Astrocyte (in vitro differentiated cells and primary cell): ENCODE data around the gene TCEAL4. TPM values are rescaled to one million over a fixed set of nuclear protein-coding genes. Genes with fewer than 3 reads are reported as not detected.

Source experiments
- DNase-seq: peaks from one replicate; pipeline ENCODE4 v3.0.0-alpha.2; 2010; ENCODE audit warnings: low read depth
- FAIRE-seq: peaks from 2 replicates; lab custom pipeline; 2011; peaks lifted over from hg19 to GRCh38; lab: Jason Lieb, UNC
- H2AFZ ChIP-seq: 2 replicates; pipeline ENCODE4 v1.6.0; 2012; ENCODE audit warnings: low read depth, low read length, inconsistent platforms
- H3K27ac ChIP-seq: 2 replicates; pipeline ENCODE4 v1.5.1; 2011; ENCODE audit warnings: low read depth, low read length, inconsistent platforms
- H3K27me3 ChIP-seq: 2 replicates; pipeline ENCODE4 v1.6.0; 2011; ENCODE audit warnings: low read length, inconsistent platforms; ENCODE audit not compliant: insufficient read depth
- H3K36me3 ChIP-seq: 2 replicates; pipeline ENCODE4 v1.5.1; 2011; ENCODE audit warnings: low read length, inconsistent platforms; ENCODE audit not compliant: insufficient read depth
- H3K4me1 ChIP-seq: 2 replicates; pipeline ENCODE4 v1.5.1; 2011; ENCODE audit warnings: low read length, inconsistent platforms; ENCODE audit not compliant: insufficient read depth
- H3K4me2 ChIP-seq: 2 replicates; pipeline ENCODE4 v1.6.0; 2012; ENCODE audit warnings: low read length, inconsistent platforms
- H3K4me3 ChIP-seq: 2 replicates; pipeline ENCODE4 v1.5.1; 2011; ENCODE audit warnings: low read depth, mild to moderate bottlenecking, low read length, inconsistent platforms; ENCODE audit not compliant: insufficient read depth
- H3K79me2 ChIP-seq: 2 replicates; pipeline ENCODE4 v1.6.0; 2012; ENCODE audit warnings: mild to moderate bottlenecking, low read length, inconsistent platforms; ENCODE audit not compliant: insufficient read depth
- H3K9ac ChIP-seq: 2 replicates; pipeline ENCODE4 v1.6.0; 2012; ENCODE audit warnings: mild to moderate bottlenecking, low read length, inconsistent platforms
- H3K9me3 ChIP-seq: 2 replicates; pipeline ENCODE4 v1.5.1; 2012; ENCODE audit warnings: low read depth, mild to moderate bottlenecking, low read length, inconsistent platforms; ENCODE audit not compliant: insufficient read depth
- H4K20me1 ChIP-seq: 2 replicates; pipeline ENCODE4 v1.6.0; 2012; ENCODE audit warnings: low read length, inconsistent platforms; ENCODE audit not compliant: insufficient read depth
- H3K27ac Mint-ChIP-seq: one replicate; pipeline ENCODE4 v1.8.0; 2021; ENCODE audit warnings: mild to moderate bottlenecking, mixed read lengths; ENCODE audit not compliant: unreplicated experiment
- H3K27me3 Mint-ChIP-seq: one replicate; pipeline ENCODE4 v1.8.0; 2021; ENCODE audit warnings: low read depth, mixed read lengths; ENCODE audit not compliant: unreplicated experiment
- H3K36me3 Mint-ChIP-seq: one replicate; pipeline ENCODE4 v1.8.0; 2021; ENCODE audit warnings: low read depth, mixed read lengths; ENCODE audit not compliant: unreplicated experiment
- H3K4me1 Mint-ChIP-seq: one replicate; pipeline ENCODE4 v1.8.0; 2021; ENCODE audit warnings: low read depth, mixed read lengths; ENCODE audit not compliant: unreplicated experiment
- H3K4me3 Mint-ChIP-seq: one replicate; pipeline ENCODE4 v1.8.0; 2021; ENCODE audit warnings: mild to moderate bottlenecking, moderate library complexity, mixed read lengths; ENCODE audit not compliant: unreplicated experiment
- H3K9me3 Mint-ChIP-seq: one replicate; pipeline ENCODE4 v1.8.0; 2021; ENCODE audit warnings: mild to moderate bottlenecking, mixed read lengths; ENCODE audit not compliant: unreplicated experiment
- CTCF ChIP-seq: IDR thresholded peaks from 2 replicates; pipeline ENCODE4 v1.5.1; 2011; ENCODE audit warnings: low read depth, mild to moderate bottlenecking, inconsistent platforms, low read length, moderate library complexity; ENCODE audit not compliant: insufficient read depth
- EZH2 ChIP-seq: IDR thresholded peaks from 2 replicates; pipeline ENCODE4 v1.6.1; 2012; ENCODE audit warnings: mild to moderate bottlenecking, low read length, inconsistent platforms; ENCODE audit not compliant: insufficient read depth
- total RNA-seq: library from RNA; stranded (reverse); gene quantifications from 2 replicates; pipeline ENCODE4 v1.2.1, GENCODE V29; 2021

The TCEAL4 gene
- total RNA-seq, 1 donor from 2014 or later: 51.3 TPM

GRCh38 chrX:103554687-103555424 is 30.5 kb upstream of the TCEAL4 start:
- H3K36me3 Mint-ChIP-seq: no peaks in the 10 kb centered on the region
- TF ChIP-seq CTCF (no peak), EZH2 (no peak)
- Histone ChIP-seq H3K4me3 (peak overlapping the region; percentile 61), H2AFZ (peak overlapping the region; percentile 93), H3K9ac (peak overlapping the region; percentile 74), H3K27ac (peak overlapping the region; percentile 51), H3K4me2 (peak overlapping the region; percentile 88), H3K79me2 (no peaks in the 10 kb centered on the region), H3K36me3 (no peaks in the 10 kb centered on the region), H4K20me1 (no peaks in the 10 kb centered on the region), H3K27me3 (no peaks in the 10 kb centered on the region), H3K4me1 (no peaks in the 10 kb centered on the region), H3K9me3 (no peaks in the 10 kb centered on the region)
- DNase-seq (peak; percentile 39), FAIRE-seq (peak; percentile 97)
- H3K4me1 Mint-ChIP-seq: no peaks in the 10 kb centered on the region
- H3K9me3 Mint-ChIP-seq: no peaks in the 10 kb centered on the region
- peaks cover 4% of the 10 kb centered on the region for H3K27me3 Mint-ChIP-seq
- H3K27ac Mint-ChIP-seq: peak overlapping the region; percentile 86
- H3K4me3 Mint-ChIP-seq: peak overlapping the region; percentile 92

- TF ChIP-seq EZH2 (no peak), CTCF (no peak)
- H2AFZ ChIP-seq: no peak overlapping the region
- no peaks in the 10 kb centered on the region for H3K27me3 ChIP-seq
- FAIRE-seq: no peak
- H4K20me1 ChIP-seq: no peaks in the 10 kb centered on the region
- no peak overlapping the region for H3K27ac ChIP-seq
- no peak overlapping the region for H3K4me3 Mint-ChIP-seq
- no peaks in the 10 kb centered on the region for H3K36me3 ChIP-seq
- peak overlapping the region; percentile 26 for H3K27ac Mint-ChIP-seq
- peaks cover 4% of the 10 kb centered on the region for H3K27me3 Mint-ChIP-seq
- DNase-seq: no peak
- H3K9me3 Mint-ChIP-seq: no peaks in the 10 kb centered on the region
- H3K4me2 ChIP-seq: no peak overlapping the region
- no peaks in the 10 kb centered on the region for H3K36me3 Mint-ChIP-seq
- no peaks in the 10 kb centered on the region for H3K4me1 Mint-ChIP-seq
- H3K4me1 ChIP-seq: no peaks in the 10 kb centered on the region
- H3K79me2 ChIP-seq: no peaks in the 10 kb centered on the region
- H3K9me3 ChIP-seq: no peaks in the 10 kb centered on the region
- H3K4me3 ChIP-seq: no peak overlapping the region
- no peak overlapping the region for H3K9ac ChIP-seq
Measured at GRCh38 chrX:103556963-103557612, 28.2 kb upstream of the TCEAL4 start.
